ENCODE data around the gene F2RL3. TPM values are rescaled to one million over a fixed set of nuclear protein-coding genes. Genes with fewer than 3 reads are reported as not detected.

F2RL3 gene
- total RNA-seq (0.10 TPM), polyA plus RNA-seq (not detected)

DNA sequence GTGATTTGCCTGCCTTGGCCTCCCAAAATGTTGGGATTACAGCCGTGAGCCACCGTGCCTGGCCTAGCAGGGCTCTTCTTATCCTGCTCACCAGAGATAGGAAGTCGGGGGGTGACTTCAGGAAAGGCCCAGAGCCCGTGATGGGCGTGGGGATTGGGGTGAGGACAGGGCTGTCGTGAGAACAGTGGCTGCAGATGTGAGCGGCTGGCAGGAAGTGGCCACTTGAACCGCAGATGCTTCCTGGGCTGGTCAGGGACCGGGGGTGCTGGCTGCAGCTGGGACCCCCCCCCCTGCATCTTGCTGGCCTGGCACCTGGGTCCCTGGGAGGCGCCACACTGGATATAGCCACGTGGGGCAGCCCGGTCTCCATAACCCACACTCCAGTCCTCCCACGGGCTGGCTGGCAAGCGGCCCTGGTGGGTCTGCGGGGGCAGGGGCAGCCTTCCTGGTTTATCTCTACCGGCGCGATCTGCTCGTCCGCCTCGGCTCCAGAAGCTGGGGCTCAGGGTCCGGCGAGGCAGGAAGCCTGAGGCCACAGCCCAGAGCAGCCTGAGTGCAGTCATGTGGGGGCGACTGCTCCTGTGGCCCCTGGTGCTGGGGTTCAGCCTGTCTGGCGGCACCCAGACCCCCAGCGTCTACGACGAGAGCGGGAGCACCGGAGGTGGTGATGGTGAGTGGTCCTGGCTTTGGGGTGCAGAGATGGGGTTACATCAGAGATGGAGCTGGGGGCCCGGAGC is at the start of gene F2RL3:
TSS of gene F2RL3 (plus strand) at position 371 of the 737 bp plus-strand sequence. CDS start at position 562, 191 bp downstream.
- peak in 1 of 3 donors; percentile 38 for DNase-seq
- ATAC-seq (ENCODE audit: low read depth in 2 of 2): peak in 1 of 2 donors; percentile 39
- no peak within 1 kb of the TSS for H3K4me3 Mint-ChIP-seq
- peaks cover 0 to 15% (median 0%) of the 10 kb centered on the region in 4 donors for H3K4me1 Mint-ChIP-seq
- no peaks in the 10 kb centered on the region for H3K36me3 ChIP-seq (ENCODE audit: control insufficient read depth, insufficient read depth, low read length)
- H3K27ac Mint-ChIP-seq: no peak within 1 kb of the TSS
- H3K36me3 Mint-ChIP-seq: no peaks in the 10 kb centered on the region
- no peaks in the 10 kb centered on the region for H3K9me3 ChIP-seq (ENCODE audit: control insufficient read depth in 2 of 2, low read length in 2 of 2)
- H3K27ac ChIP-seq (ENCODE audit: insufficient read depth, low read length, poor library complexity, severe bottlenecking): no peak within 1 kb of the TSS
- peaks cover 0 to 1% (median 0%) of the 10 kb centered on the region in 7 donors for H3K9me3 Mint-ChIP-seq
- H3K4me1 ChIP-seq (ENCODE audit: control insufficient read depth, insufficient read depth, low read length, poor library complexity, severe bottlenecking): peaks cover 11% of the 10 kb centered on the region
- H3K27me3 Mint-ChIP-seq: peaks cover 17% of the 10 kb centered on the region
- H3K4me3 ChIP-seq (ENCODE audit: low read depth, low read length): no peak within 1 kb of the TSS
- no peaks in the 10 kb centered on the region for H3K27me3 ChIP-seq (ENCODE audit: control insufficient read depth, insufficient read depth, low read length)

DNA sequence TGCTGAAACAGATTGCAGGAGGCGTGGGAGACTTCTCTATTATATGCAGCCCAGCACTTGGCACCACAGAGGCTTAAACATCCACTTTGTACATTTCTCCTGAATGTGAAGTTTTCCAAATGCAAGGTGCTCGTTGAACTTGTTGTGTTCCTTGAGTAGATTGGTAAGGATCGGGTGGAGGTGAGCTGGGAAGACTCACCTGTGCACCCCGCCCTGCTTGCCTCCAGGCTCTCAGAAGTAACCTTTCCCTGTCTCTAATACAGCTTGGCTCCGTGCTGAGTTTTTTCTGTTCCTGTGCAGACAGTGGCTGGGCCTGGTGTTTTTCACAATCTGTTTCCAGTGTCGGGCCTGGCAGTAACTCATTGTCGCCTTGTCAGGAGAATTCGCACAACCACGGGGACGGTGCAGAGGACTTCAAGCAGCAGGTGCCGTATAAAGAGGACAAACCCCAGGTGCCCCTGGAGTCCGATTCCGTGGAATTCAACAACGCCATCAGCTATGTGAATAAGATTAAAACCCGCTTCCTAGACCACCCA is 47.3 kb upstream of the F2RL3 start:
- Histone ChIP-seq H3K27ac (ENCODE audit: insufficient read depth, low read length, poor library complexity, severe bottlenecking) (no peak overlapping the region), H3K27me3 (ENCODE audit: control insufficient read depth, insufficient read depth, low read length) (no peaks in the 10 kb centered on the region), H3K4me1 (ENCODE audit: control insufficient read depth, insufficient read depth, low read length, poor library complexity, severe bottlenecking) (no peaks in the 10 kb centered on the region), H3K4me3 (ENCODE audit: low read depth, low read length) (no peak overlapping the region), H3K36me3 (ENCODE audit: control insufficient read depth, insufficient read depth, low read length) (peaks cover 64% of the 10 kb centered on the region), H3K9me3 (ENCODE audit: control insufficient read depth in 2 of 2, low read length in 2 of 2) (no peaks in the 10 kb centered on the region)
- Mint-ChIP-seq H3K4me1 (peaks cover 0 to 6% (median 6%) of the 10 kb centered on the region in 4 donors), H3K4me3 (no peak overlapping the region), H3K27ac (no peak overlapping the region), H3K36me3 (peaks cover 39% of the 10 kb centered on the region), H3K27me3 (no peaks in the 10 kb centered on the region), H3K9me3 (no peaks in the 10 kb centered on the region)
- DNase-seq (no peak), ATAC-seq (ENCODE audit: low read depth in 2 of 2) (no peak)

GRCh38 chr19:16846901-16847300 is 41.9 kb upstream of the F2RL3 start:
- Histone ChIP-seq H3K36me3 (ENCODE audit: control insufficient read depth, insufficient read depth, low read length) (peaks cover 78% of the 10 kb centered on the region), H3K9me3 (ENCODE audit: control insufficient read depth in 2 of 2, low read length in 2 of 2) (no peaks in the 10 kb centered on the region), H3K27ac (ENCODE audit: insufficient read depth, low read length, poor library complexity, severe bottlenecking) (no peak overlapping the region), H3K4me1 (ENCODE audit: control insufficient read depth, insufficient read depth, low read length, poor library complexity, severe bottlenecking) (no peaks in the 10 kb centered on the region), H3K27me3 (ENCODE audit: control insufficient read depth, insufficient read depth, low read length) (no peaks in the 10 kb centered on the region), H3K4me3 (ENCODE audit: low read depth, low read length) (no peak overlapping the region)
- DNase-seq (no peak), ATAC-seq (ENCODE audit: low read depth in 2 of 2) (no peak)
- no peak overlapping the region for H3K4me3 Mint-ChIP-seq
- no peaks in the 10 kb centered on the region for H3K9me3 Mint-ChIP-seq
- H3K27ac Mint-ChIP-seq: no peak overlapping the region
- peaks cover 0 to 5% (median 0%) of the 10 kb centered on the region in 4 donors for H3K4me1 Mint-ChIP-seq
- H3K36me3 Mint-ChIP-seq: peaks cover 34% of the 10 kb centered on the region
- no peaks in the 10 kb centered on the region for H3K27me3 Mint-ChIP-seq

DNA sequence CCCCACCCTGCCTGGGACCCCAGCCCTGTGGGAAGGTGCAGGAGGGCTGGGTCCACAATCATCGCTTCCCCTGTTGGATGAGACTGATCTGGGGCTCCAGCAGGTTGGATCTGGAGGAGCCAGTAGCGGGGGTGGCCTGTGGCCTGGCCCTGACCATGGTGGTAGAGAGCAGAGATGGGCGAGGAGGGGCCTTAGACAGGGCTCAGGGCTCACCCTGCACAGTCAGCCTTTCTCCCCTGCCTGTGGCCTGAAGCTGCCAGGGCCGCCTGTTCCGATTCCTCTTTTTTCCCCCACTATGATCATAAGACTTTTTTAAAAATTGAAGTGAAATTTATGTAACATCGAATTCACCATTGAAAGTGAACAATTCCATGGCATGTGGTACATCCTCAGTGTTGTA is 41.4 kb upstream of the F2RL3 start:
- ATAC-seq (ENCODE audit: low read depth in 2 of 2) (no peak), DNase-seq (no peak)
- Mint-ChIP-seq H3K4me3 (no peak overlapping the region), H3K9me3 (no peaks in the 10 kb centered on the region), H3K36me3 (peaks cover 34% of the 10 kb centered on the region), H3K4me1 (peaks cover 0 to 5% (median 0%) of the 10 kb centered on the region in 4 donors), H3K27me3 (no peaks in the 10 kb centered on the region), H3K27ac (no peak overlapping the region)
- Histone ChIP-seq H3K27ac (ENCODE audit: insufficient read depth, low read length, poor library complexity, severe bottlenecking) (no peak overlapping the region), H3K9me3 (ENCODE audit: control insufficient read depth in 2 of 2, low read length in 2 of 2) (no peaks in the 10 kb centered on the region), H3K4me1 (ENCODE audit: control insufficient read depth, insufficient read depth, low read length, poor library complexity, severe bottlenecking) (no peaks in the 10 kb centered on the region), H3K4me3 (ENCODE audit: low read depth, low read length) (no peak overlapping the region), H3K36me3 (ENCODE audit: control insufficient read depth, insufficient read depth, low read length) (peaks cover 78% of the 10 kb centered on the region), H3K27me3 (ENCODE audit: control insufficient read depth, insufficient read depth, low read length) (no peaks in the 10 kb centered on the region)

GRCh38 chr19:16849168-16849567 is 39.6 kb upstream of the F2RL3 start:
- H3K27me3 Mint-ChIP-seq: no peaks in the 10 kb centered on the region
- H3K36me3 Mint-ChIP-seq: peaks cover 30% of the 10 kb centered on the region
- no peak for ATAC-seq (ENCODE audit: low read depth in 2 of 2)
- no peaks in the 10 kb centered on the region for H3K9me3 Mint-ChIP-seq
- Histone ChIP-seq H3K27me3 (ENCODE audit: control insufficient read depth, insufficient read depth, low read length) (no peaks in the 10 kb centered on the region), H3K4me1 (ENCODE audit: control insufficient read depth, insufficient read depth, low read length, poor library complexity, severe bottlenecking) (no peaks in the 10 kb centered on the region), H3K9me3 (ENCODE audit: control insufficient read depth in 2 of 2, low read length in 2 of 2) (no peaks in the 10 kb centered on the region), H3K36me3 (ENCODE audit: control insufficient read depth, insufficient read depth, low read length) (peaks cover 75% of the 10 kb centered on the region), H3K27ac (ENCODE audit: insufficient read depth, low read length, poor library complexity, severe bottlenecking) (no peak overlapping the region), H3K4me3 (ENCODE audit: low read depth, low read length) (no peak overlapping the region)
- DNase-seq: no peak
- no peaks in the 10 kb centered on the region for H3K4me1 Mint-ChIP-seq
- H3K27ac Mint-ChIP-seq: no peak overlapping the region
- no peak overlapping the region for H3K4me3 Mint-ChIP-seq

DNA sequence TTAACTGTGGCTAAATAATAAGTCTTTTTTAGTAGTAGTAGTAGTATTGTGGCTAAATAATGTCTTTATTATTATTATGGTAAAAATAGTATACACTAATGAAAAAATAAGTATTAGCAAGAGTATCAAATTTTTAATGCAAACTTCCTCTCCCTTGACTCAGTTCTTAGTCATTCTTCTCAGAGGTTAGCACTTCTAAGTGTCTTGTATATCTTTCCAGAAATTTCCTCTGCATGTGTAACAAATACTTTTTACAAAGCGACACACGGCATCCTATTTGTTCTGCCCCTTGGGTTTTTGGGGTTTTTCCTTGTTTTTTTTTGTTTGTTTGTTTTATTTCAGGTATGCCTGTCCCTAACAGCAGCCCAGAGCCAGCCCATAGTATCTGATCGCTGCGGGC is 38.7 kb upstream of the F2RL3 start:
- no peaks in the 10 kb centered on the region for H3K9me3 ChIP-seq (ENCODE audit: control insufficient read depth in 2 of 2, low read length in 2 of 2)
- no peak overlapping the region for H3K4me3 ChIP-seq (ENCODE audit: low read depth, low read length)
- no peaks in the 10 kb centered on the region for H3K27me3 ChIP-seq (ENCODE audit: control insufficient read depth, insufficient read depth, low read length)
- peaks cover 38% of the 10 kb centered on the region for H3K36me3 Mint-ChIP-seq
- no peaks in the 10 kb centered on the region for H3K4me1 Mint-ChIP-seq
- no peaks in the 10 kb centered on the region for H3K9me3 Mint-ChIP-seq
- DNase-seq (no peak), ATAC-seq (ENCODE audit: low read depth in 2 of 2) (no peak)
- no peak overlapping the region for H3K27ac ChIP-seq (ENCODE audit: insufficient read depth, low read length, poor library complexity, severe bottlenecking)
- H3K4me1 ChIP-seq (ENCODE audit: control insufficient read depth, insufficient read depth, low read length, poor library complexity, severe bottlenecking): no peaks in the 10 kb centered on the region
- no peak overlapping the region for H3K4me3 Mint-ChIP-seq
- no peaks in the 10 kb centered on the region for H3K27me3 Mint-ChIP-seq
- H3K27ac Mint-ChIP-seq: no peak overlapping the region
- peaks cover 75% of the 10 kb centered on the region for H3K36me3 ChIP-seq (ENCODE audit: control insufficient read depth, insufficient read depth, low read length)

DNA sequence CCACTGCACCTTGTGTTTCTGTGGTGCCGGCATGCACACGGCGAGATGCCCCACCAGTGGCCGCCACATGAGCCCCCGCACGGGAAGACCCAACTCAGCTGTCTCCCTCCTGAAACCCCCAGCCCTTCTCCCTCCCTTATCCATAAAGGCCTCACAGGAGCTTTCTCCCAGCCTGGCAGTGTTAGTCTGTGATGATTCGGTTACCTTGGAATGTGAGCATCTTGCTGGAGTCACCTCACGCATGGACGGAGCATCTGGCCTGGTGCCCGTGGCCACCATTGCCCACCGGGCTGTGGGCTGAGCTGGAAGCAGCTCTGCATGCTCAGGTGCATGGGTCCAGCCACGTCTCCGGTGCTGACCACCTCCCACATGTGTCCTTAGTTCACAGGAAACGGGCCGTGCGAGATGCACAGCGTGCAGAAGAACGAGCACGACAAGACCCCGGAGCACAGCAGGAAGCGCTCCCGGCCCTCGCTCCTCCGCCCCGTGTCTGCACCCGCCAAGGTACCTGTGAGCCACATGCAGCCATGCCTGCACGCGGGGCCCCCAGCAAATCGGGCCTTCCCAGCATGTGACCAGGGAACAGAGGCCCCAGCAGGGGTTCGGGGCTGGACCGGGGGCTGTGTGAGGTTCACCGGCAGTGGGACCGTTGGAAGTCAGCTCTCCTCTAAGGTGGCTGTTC is 37.6 kb upstream of the F2RL3 start:
- H3K36me3 Mint-ChIP-seq: peaks cover 33% of the 10 kb centered on the region
- H3K4me3 Mint-ChIP-seq: no peak overlapping the region
- no peaks in the 10 kb centered on the region for H3K27me3 Mint-ChIP-seq
- no peaks in the 10 kb centered on the region for H3K9me3 Mint-ChIP-seq
- Histone ChIP-seq H3K36me3 (ENCODE audit: control insufficient read depth, insufficient read depth, low read length) (peaks cover 71% of the 10 kb centered on the region), H3K27ac (ENCODE audit: insufficient read depth, low read length, poor library complexity, severe bottlenecking) (no peak overlapping the region), H3K9me3 (ENCODE audit: control insufficient read depth in 2 of 2, low read length in 2 of 2) (no peaks in the 10 kb centered on the region), H3K27me3 (ENCODE audit: control insufficient read depth, insufficient read depth, low read length) (no peaks in the 10 kb centered on the region), H3K4me1 (ENCODE audit: control insufficient read depth, insufficient read depth, low read length, poor library complexity, severe bottlenecking) (no peaks in the 10 kb centered on the region), H3K4me3 (ENCODE audit: low read depth, low read length) (no peak overlapping the region)
- no peaks in the 10 kb centered on the region for H3K4me1 Mint-ChIP-seq
- no peak for DNase-seq
- no peak for ATAC-seq (ENCODE audit: low read depth in 2 of 2)
- no peak overlapping the region for H3K27ac Mint-ChIP-seq

Data from CD4-positive, CD25-positive, alpha-beta regulatory T cell (primary cell).